ENCODE measurements around the gene ZNF358.

The ZNF358 gene

DNA sequence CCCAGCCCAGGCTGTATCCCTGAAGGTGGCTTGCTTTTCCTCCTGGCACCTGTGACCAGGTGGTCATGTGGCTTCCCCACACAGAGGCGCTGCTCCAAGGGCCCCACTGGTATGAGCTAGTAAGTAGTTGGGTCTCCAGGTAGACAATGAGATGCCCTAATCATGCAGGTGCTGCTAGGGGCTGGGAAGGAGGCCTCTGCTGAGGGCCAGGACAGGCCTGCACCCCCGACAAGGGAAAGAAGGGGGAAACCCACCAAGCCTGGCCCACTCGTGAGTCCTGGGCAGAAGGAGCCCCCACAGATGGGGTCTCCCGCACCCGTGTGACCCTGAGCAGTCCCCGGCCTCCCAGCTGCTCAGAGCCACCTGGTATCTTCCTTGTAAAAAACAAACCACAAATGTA lies 40.2 kb upstream of the ZNF358 start:
- DNase-seq (ENCODE audit: low read depth): no peak

DNA sequence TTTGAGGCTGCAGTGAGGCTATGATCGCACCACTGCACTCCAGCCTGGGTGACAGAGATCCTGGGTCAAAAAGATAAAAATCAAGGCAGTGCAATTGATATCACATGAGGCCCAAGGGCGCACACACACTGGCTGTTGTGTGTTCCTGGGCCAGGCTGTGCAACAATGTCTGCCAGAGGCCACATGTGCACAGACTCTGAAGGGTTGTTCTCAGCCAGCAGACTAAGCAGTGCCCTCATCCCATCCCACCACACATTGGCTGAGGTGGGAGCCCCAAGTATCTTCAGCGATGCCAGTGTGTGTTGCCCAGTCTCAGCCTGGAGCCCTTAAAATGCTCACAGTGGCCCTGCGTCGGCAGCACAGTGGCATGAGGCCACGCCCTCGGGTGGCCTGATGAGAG lies 39.7 kb upstream of the ZNF358 start:
- no peak overlapping the region for H3K4me3 ChIP-seq (ENCODE audit: low read length)
- TF ChIP-seq, protein P1, sequence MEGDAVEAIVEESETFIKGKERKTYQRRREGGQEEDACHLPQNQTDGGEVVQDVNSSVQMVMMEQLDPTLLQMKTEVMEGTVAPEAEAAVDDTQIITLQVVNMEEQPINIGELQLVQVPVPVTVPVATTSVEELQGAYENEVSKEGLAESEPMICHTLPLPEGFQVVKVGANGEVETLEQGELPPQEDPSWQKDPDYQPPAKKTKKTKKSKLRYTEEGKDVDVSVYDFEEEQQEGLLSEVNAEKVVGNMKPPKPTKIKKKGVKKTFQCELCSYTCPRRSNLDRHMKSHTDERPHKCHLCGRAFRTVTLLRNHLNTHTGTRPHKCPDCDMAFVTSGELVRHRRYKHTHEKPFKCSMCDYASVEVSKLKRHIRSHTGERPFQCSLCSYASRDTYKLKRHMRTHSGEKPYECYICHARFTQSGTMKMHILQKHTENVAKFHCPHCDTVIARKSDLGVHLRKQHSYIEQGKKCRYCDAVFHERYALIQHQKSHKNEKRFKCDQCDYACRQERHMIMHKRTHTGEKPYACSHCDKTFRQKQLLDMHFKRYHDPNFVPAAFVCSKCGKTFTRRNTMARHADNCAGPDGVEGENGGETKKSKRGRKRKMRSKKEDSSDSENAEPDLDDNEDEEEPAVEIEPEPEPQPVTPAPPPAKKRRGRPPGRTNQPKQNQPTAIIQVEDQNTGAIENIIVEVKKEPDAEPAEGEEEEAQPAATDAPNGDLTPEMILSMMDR (conservative IDR thresholded peaks at IDR 0.05; ENCODE audit: low read length): no peak
- no peak for DNase-seq (ENCODE audit: low read depth)

More for the DNA sequence above, 40.2 kb upstream of the ZNF358 start:
- no peak overlapping the region for H3K4me3 ChIP-seq (ENCODE audit: low read length)
- TF ChIP-seq, protein P1 (conservative IDR thresholded peaks at IDR 0.05; ENCODE audit: low read length): no peak

GRCh38 chr19:7476777-7477494 lies 39.0 kb upstream of the ZNF358 start:
- DNase-seq (ENCODE audit: low read depth): no peak
- TF ChIP-seq, protein P1 (conservative IDR thresholded peaks at IDR 0.05; ENCODE audit: low read length): no peak
- H3K4me3 ChIP-seq (ENCODE audit: low read length): no peak overlapping the region

GRCh38 chr19:7477758-7478157 lies 38.1 kb upstream of the ZNF358 start:
- H3K4me3 ChIP-seq (ENCODE audit: low read length): no peak overlapping the region
- no peak for DNase-seq (ENCODE audit: low read depth)
- TF ChIP-seq, protein P1 (conservative IDR thresholded peaks at IDR 0.05; ENCODE audit: low read length): no peak

GRCh38 chr19:7478173-7478842 lies 37.6 kb upstream of the ZNF358 start:
- no peak for DNase-seq (ENCODE audit: low read depth)
- TF ChIP-seq, protein P1 (conservative IDR thresholded peaks at IDR 0.05; ENCODE audit: low read length): no peak
- H3K4me3 ChIP-seq (ENCODE audit: low read length): no peak overlapping the region

- TF ChIP-seq, protein P1 (conservative IDR thresholded peaks at IDR 0.05; ENCODE audit: low read length): no peak
- DNase-seq (ENCODE audit: low read depth): no peak
- H3K4me3 ChIP-seq (ENCODE audit: low read length): no peak overlapping the region
Observed at GRCh38 chr19:7478843-7479227, 37.1 kb upstream of the ZNF358 start.

Measured in AG10803 (cell line).